Endodermal cell (in vitro differentiated cells): Measurements from ENCODE around the gene UNC45A. TPM values are rescaled to one million over a fixed set of nuclear protein-coding genes. Genes with fewer than 3 reads are reported as not detected.
A peak's percentile ranks its signal among the peaks of the same experiment; 100 is the strongest.

Experiments
- DNase-seq: peaks from one replicate; pipeline ENCODE4 v3.0.0-alpha.2; 2017
- H3K27ac ChIP-seq: 2 replicates; pipeline ENCODE4 v1.5.1; 2013; ENCODE audit warnings: mild to moderate bottlenecking, low read depth, low read length, moderate library complexity
- H3K27me3 ChIP-seq: 2 replicates; pipeline ENCODE4 v1.6.1; 2013; ENCODE audit warnings: mild to moderate bottlenecking, low read length, moderate library complexity; ENCODE audit not compliant: insufficient read depth, control insufficient read depth, poor library complexity, severe bottlenecking
- H3K36me3 ChIP-seq: 2 replicates; pipeline ENCODE4 v1.7.0; 2013; ENCODE audit warnings: mild to moderate bottlenecking, low read length, moderate library complexity; ENCODE audit not compliant: control insufficient read depth, insufficient read depth
- H3K4me1 ChIP-seq: one replicate; pipeline ENCODE4 v1.7.0; 2013; ENCODE audit warnings: low read length; ENCODE audit not compliant: control insufficient read depth, insufficient read depth
- H3K4me3 ChIP-seq: 2 replicates; pipeline ENCODE4 v1.5.1; 2013; ENCODE audit warnings: mild to moderate bottlenecking, low read length, moderate library complexity
- H3K9ac ChIP-seq: 2 replicates; pipeline ENCODE4 v1.6.1; 2013; ENCODE audit warnings: mild to moderate bottlenecking, low read length, moderate library complexity; ENCODE audit not compliant: poor library complexity, severe bottlenecking; ENCODE audit errors: extremely low read depth
- H3K9me3 ChIP-seq: 2 replicates; pipeline ENCODE4 v1.6.1; 2013; ENCODE audit warnings: mild to moderate bottlenecking, low read length, moderate library complexity; ENCODE audit not compliant: control insufficient read depth
- H3K27ac Mint-ChIP-seq: 2 replicates; pipeline ENCODE4 v1.8.0; 2020; ENCODE audit warnings: mixed read lengths
- H3K27me3 Mint-ChIP-seq: 2 replicates; pipeline ENCODE4 v1.8.0; 2021; ENCODE audit warnings: mild to moderate bottlenecking, mixed read lengths; ENCODE audit not compliant: insufficient read depth
- H3K36me3 Mint-ChIP-seq: 2 replicates; pipeline ENCODE4 v1.8.0; 2020; ENCODE audit warnings: low read depth, mixed read lengths
- H3K4me1 Mint-ChIP-seq: 2 replicates; pipeline ENCODE4 v1.8.0; 2020; ENCODE audit warnings: mixed read lengths
- H3K4me3 Mint-ChIP-seq: 2 replicates; pipeline ENCODE4 v1.8.0; 2020; ENCODE audit warnings: mild to moderate bottlenecking, moderate library complexity, mixed read lengths
- H3K9me3 Mint-ChIP-seq: 2 replicates; pipeline ENCODE4 v1.8.0; 2020; ENCODE audit warnings: mild to moderate bottlenecking, mixed read lengths
- WGBS, 2 experiments: methylation state at CpG; one replicate each; pipeline versions ENCODE4 v1.1.5 to v1.1.7; 2013; ENCODE audit warnings: missing lambda C conversion rate in 2 of 2, mixed read lengths in 1 of 2; ENCODE audit not compliant: insufficient coverage in 1 of 2, insufficient read length in 1 of 2; 5-methylcytosine and 5-hydroxymethylcytosine counted together
- total RNA-seq, 2 donors: library from RNA; stranded (reverse); fragmentation: NEBNext Ultra II Directional in 1 of 2; extraction: Animal tissue kit (Norgen Biotek cat#: 25700) in 1 of 2; gene quantifications; 2 replicates in 1 of 2; 3 replicates in 1 of 2; pipeline ENCODE4 v1.2.1, GENCODE V29; 2021
- TF ChIP-seq, protein P1 (sequence below): fragments of 200-600 bp; sonication (generic); conservative IDR thresholded peaks from 2 replicates; pipeline ENCODE4 v1.5.0; 2021; ENCODE audit warnings: antibody characterized with exemption, mild to moderate bottlenecking

The UNC45A gene
- total RNA-seq, 2 donors from 2014 or later, result 92.5 to 96.6 TPM

DNA sequence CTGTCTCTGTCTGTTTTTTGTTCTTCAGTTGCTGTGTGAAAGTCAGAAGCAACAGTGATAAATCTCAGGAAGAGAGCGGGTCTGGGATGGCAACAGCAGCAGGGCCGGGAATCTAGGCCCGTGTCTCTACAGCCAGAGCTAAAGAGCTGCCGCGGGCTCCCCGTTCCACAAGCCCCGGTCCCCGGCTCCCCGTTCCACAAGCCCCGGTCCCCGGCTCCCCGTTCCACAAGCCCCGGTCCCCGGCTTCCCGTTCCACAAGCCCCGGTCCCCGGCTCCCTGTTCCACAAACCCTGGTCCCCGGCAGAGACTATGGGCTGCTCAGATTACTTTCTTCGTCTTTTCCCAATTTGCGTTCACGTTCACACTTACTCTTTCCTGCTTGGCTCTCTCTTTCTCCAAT, 39.1 kb downstream of the UNC45A start:
- 94 to 95% methylated on average over 19 to 21 of the region's 21 CpGs for WGBS, 2 experiments
- no peaks in the 10 kb centered on the region for H3K27me3 Mint-ChIP-seq
- H3K36me3 Mint-ChIP-seq, result peaks cover 70% of the 10 kb centered on the region

DNA sequence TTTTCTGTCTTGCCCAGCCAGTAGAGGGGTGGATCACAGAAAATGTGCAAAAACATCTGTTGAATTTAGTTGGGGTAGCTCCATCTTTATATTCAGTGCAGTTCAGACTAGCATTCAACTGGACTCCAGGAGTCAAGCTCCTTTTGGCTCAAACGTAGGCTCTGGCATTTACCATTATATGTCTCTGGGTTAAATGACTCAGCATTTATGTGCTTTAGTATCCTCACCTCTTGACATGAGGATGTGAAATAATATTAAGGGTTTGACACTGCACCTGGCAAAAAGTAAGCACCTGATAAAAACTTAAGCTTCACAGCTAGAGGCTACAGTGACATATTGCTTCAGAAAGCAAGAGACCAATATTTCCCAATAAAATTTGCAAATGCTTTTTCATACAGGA, 44.5 kb downstream of the UNC45A start:
- Mint-ChIP-seq H3K27ac (no peak overlapping the region), H3K9me3 (no peaks in the 10 kb centered on the region), H3K36me3 (peaks cover 85% of the 10 kb centered on the region), H3K27me3 (no peaks in the 10 kb centered on the region), H3K4me3 (no peak overlapping the region), H3K4me1 (peaks cover 3% of the 10 kb centered on the region)
- 81 to 100% methylated on average over 1 of the region's 1 CpG for WGBS, 2 experiments
- Histone ChIP-seq H3K27me3 (no peaks in the 10 kb centered on the region), H3K4me3 (no peak overlapping the region), H3K36me3 (peaks cover 96% of the 10 kb centered on the region), H3K9ac (no peak overlapping the region), H3K9me3 (no peaks in the 10 kb centered on the region), H3K4me1 (no peaks in the 10 kb centered on the region), H3K27ac (no peak overlapping the region)
- DNase-seq, result no peak
- TF ChIP-seq, protein P1, sequence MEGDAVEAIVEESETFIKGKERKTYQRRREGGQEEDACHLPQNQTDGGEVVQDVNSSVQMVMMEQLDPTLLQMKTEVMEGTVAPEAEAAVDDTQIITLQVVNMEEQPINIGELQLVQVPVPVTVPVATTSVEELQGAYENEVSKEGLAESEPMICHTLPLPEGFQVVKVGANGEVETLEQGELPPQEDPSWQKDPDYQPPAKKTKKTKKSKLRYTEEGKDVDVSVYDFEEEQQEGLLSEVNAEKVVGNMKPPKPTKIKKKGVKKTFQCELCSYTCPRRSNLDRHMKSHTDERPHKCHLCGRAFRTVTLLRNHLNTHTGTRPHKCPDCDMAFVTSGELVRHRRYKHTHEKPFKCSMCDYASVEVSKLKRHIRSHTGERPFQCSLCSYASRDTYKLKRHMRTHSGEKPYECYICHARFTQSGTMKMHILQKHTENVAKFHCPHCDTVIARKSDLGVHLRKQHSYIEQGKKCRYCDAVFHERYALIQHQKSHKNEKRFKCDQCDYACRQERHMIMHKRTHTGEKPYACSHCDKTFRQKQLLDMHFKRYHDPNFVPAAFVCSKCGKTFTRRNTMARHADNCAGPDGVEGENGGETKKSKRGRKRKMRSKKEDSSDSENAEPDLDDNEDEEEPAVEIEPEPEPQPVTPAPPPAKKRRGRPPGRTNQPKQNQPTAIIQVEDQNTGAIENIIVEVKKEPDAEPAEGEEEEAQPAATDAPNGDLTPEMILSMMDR, result no peak

More for the DNA sequence above, 39.1 kb downstream of the UNC45A start:
- H3K4me3 ChIP-seq, result no peak overlapping the region
- peaks cover 80% of the 10 kb centered on the region for H3K36me3 ChIP-seq
- no peaks in the 10 kb centered on the region for H3K27me3 ChIP-seq
- Mint-ChIP-seq H3K27ac (peak overlapping the region; percentile 19), H3K4me3 (no peak overlapping the region), H3K4me1 (no peaks in the 10 kb centered on the region), H3K9me3 (no peaks in the 10 kb centered on the region)
- no peaks in the 10 kb centered on the region for H3K4me1 ChIP-seq
- no peaks in the 10 kb centered on the region for H3K9me3 ChIP-seq
- no peak overlapping the region for H3K9ac ChIP-seq
- DNase-seq, result no peak
- H3K27ac ChIP-seq, result no peak overlapping the region
- TF ChIP-seq, protein P1, result no peak

DNA sequence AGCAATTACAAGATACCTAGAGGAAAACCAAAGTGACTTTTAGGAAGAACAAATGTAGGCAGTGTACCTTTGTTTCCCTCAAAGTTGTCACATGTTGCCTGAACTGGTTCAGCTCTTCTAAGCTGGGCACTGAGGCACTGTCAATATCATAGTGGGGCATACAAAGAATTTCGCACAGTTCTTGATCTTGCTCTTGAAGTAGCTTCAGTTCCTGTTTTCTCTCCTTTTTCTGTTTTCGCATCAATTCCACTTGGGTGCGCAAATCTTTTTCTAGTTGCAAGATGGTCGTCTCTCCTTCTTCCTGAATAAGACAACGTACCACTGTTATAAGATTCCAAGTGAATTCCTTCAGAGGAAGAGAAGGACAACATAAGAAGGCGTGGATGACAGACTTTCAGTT, 46.6 kb downstream of the UNC45A start:
- Mint-ChIP-seq H3K4me1 (peaks cover 3% of the 10 kb centered on the region), H3K36me3 (peaks cover 69% of the 10 kb centered on the region), H3K9me3 (no peaks in the 10 kb centered on the region), H3K27me3 (no peaks in the 10 kb centered on the region), H3K4me3 (no peak overlapping the region), H3K27ac (no peak overlapping the region)
- Histone ChIP-seq H3K27me3 (no peaks in the 10 kb centered on the region), H3K9me3 (no peaks in the 10 kb centered on the region), H3K27ac (no peak overlapping the region), H3K4me3 (no peak overlapping the region), H3K4me1 (no peaks in the 10 kb centered on the region), H3K36me3 (peaks cover 83% of the 10 kb centered on the region), H3K9ac (no peak overlapping the region)
- WGBS, 2 experiments, result 90 to 98% methylated on average over 5 to 6 of the region's 6 CpGs
- TF ChIP-seq, protein P1, result no peak
- no peak for DNase-seq
